B cell (primary cell): ENCODE measurements around the gene PSME1. TPM values are rescaled to one million over a fixed set of nuclear protein-coding genes. Genes with fewer than 3 reads are reported as not detected.
A peak's percentile ranks its signal among the peaks of the same experiment; 100 is the strongest.

Experiments used
- ATAC-seq: fragments of 200-7000 bp; cut with Tn5 transposase; one replicate; pipeline ENCODE4 v1.10.0; 2021; ENCODE audit warnings: low read depth, mild to moderate bottlenecking, moderate number of reproducible peaks, moderate library complexity
- CTCF ChIA-PET: fragments of 350-600 bp; sonication (Branson Sonifier 250); formaldehyde crosslinking; loops from one replicate; lab custom pipeline; 2021; ENCODE audit warnings: antibody characterized with exemption, inconsistent platforms; lab: Charles Lee
- POLR2A ChIA-PET: fragments of 350-600 bp; sonication (Branson Sonifier 250); formaldehyde crosslinking; loops from one replicate; lab custom pipeline; 2021; ENCODE audit warnings: antibody characterized with exemption; lab: Charles Lee
- DNase-seq: peaks from one replicate; pipeline ENCODE4 v3.0.0; 2013
- H2AFZ ChIP-seq: 2 replicates; pipeline ENCODE4 v1.6.1; 2012; ENCODE audit warnings: mild to moderate bottlenecking, low read depth, low read length; ENCODE audit not compliant: insufficient read depth, poor library complexity, severe bottlenecking
- H3K27ac ChIP-seq, 2 donors: 1 replicate in 1 of 2; 2 replicates in 1 of 2; pipeline ENCODE4 v1.5.1; 2012 to 2013; ENCODE audit warnings: low read length in 2 of 2, mild to moderate bottlenecking in 2 of 2, moderate library complexity in 1 of 2
- H3K27me3 ChIP-seq, 4 experiments: fragments of 200-600 bp in 1 of 4; sonication (generic) in 1 of 4; replicated peaks in 1 of 4; 1 replicate in 2 of 4; 2 replicates in 2 of 4; pipeline versions ENCODE4 v1.6.1 to v1.7.0; 2013 to 2016; ENCODE audit warnings: low read length in 3 of 4, mild to moderate bottlenecking in 2 of 4, mixed read lengths in 1 of 4, moderate library complexity in 1 of 4; ENCODE audit not compliant: insufficient read depth in 4 of 4, control insufficient read depth in 3 of 4; ENCODE audit errors: control extremely low read depth in 1 of 4
- H3K36me3 ChIP-seq, 2 experiments: replicated peaks in 1 of 2; 1 replicate in 1 of 2; 2 replicates in 1 of 2; pipeline versions ENCODE4 v1.6.1 to v1.7.1; 2013; ENCODE audit warnings: low read length in 1 of 2; ENCODE audit not compliant: insufficient read depth in 2 of 2, control insufficient read depth in 1 of 2; ENCODE audit errors: control extremely low read depth in 1 of 2, extremely low read depth in 1 of 2
- H3K4me1 ChIP-seq, 2 donors: fragments of 200-600 bp in 1 of 2; sonication (generic) in 1 of 2; 1 replicate in 1 of 2; 2 replicates in 1 of 2; pipeline versions ENCODE4 v1.5.1 to v1.6.1; 2013 to 2017; ENCODE audit warnings: low read length in 2 of 2; ENCODE audit not compliant: control insufficient read depth in 2 of 2, insufficient read depth in 2 of 2
- H3K4me2 ChIP-seq: replicated peaks from 2 replicates; pipeline ENCODE3; 2012; ENCODE audit warnings: mild to moderate bottlenecking, low read depth, low read length; ENCODE audit not compliant: poor library complexity, severe bottlenecking
- H3K4me3 ChIP-seq, 5 experiments: fragments of 200-600 bp in 1 of 5; sonication (generic) in 1 of 5; 1 replicate in 3 of 5; 2 replicates in 2 of 5; pipeline versions ENCODE4 v1.5.1 to v1.7.0; 2011 to 2016; ENCODE audit warnings: low read length in 4 of 5, mild to moderate bottlenecking in 4 of 5, low read depth in 2 of 5, control low read depth in 1 of 5, moderate library complexity in 1 of 5; ENCODE audit not compliant: insufficient read depth in 1 of 5; ENCODE audit errors: control extremely low read depth in 1 of 5, extremely low read depth in 1 of 5
- H3K79me2 ChIP-seq: fragments of 200-600 bp; sonication (generic); one replicate; pipeline ENCODE4 v1.6.0; 2016; ENCODE audit warnings: low read length; ENCODE audit not compliant: control insufficient read depth, insufficient read depth
- H3K9ac ChIP-seq: fragments of 200-600 bp; sonication (generic); 2 replicates; pipeline ENCODE4 v1.6.1; 2017; ENCODE audit warnings: mild to moderate bottlenecking, low read length, moderate library complexity
- H3K9me3 ChIP-seq, 3 donors: one replicate each; pipeline versions ENCODE4 v1.6.1 to v1.7.1; 2013; ENCODE audit warnings: low read length in 2 of 3; ENCODE audit not compliant: control insufficient read depth in 2 of 3, insufficient read depth in 1 of 3; ENCODE audit errors: control extremely low read depth in 1 of 3
- H4K20me1 ChIP-seq: 2 replicates; pipeline ENCODE4 v1.6.0; 2012; ENCODE audit warnings: mild to moderate bottlenecking, low read length; ENCODE audit not compliant: insufficient read depth, control insufficient read depth, poor library complexity, severe bottlenecking
- H3K27ac Mint-ChIP-seq: one replicate; pipeline ENCODE4 v1.8.0; 2021; ENCODE audit warnings: mixed read lengths
- H3K27me3 Mint-ChIP-seq: one replicate; pipeline ENCODE4 v1.8.0; 2021; ENCODE audit warnings: mixed read lengths
- H3K4me1 Mint-ChIP-seq: one replicate; pipeline ENCODE4 v1.8.0; 2021; ENCODE audit warnings: mixed read lengths
- H3K4me3 Mint-ChIP-seq: one replicate; pipeline ENCODE4 v1.8.0; 2021; ENCODE audit warnings: mixed read lengths
- H3K9me3 Mint-ChIP-seq: one replicate; pipeline ENCODE4 v1.8.0; 2022; ENCODE audit warnings: mixed read lengths; ENCODE audit not compliant: insufficient read depth
- EZH2 ChIP-seq: IDR thresholded peaks from 2 replicates; pipeline ENCODE4 v1.6.1; 2012; ENCODE audit warnings: borderline replicate concordance, low read depth, mild to moderate bottlenecking, moderate library complexity, low read length; ENCODE audit not compliant: insufficient read depth, poor library complexity, severe bottlenecking
- WGBS: methylation state at CpG from one replicate; pipeline ENCODE4 v1.1.5; 2013; ENCODE audit warnings: missing lambda C conversion rate; ENCODE audit not compliant: insufficient coverage; 5-methylcytosine and 5-hydroxymethylcytosine counted together
- intact Hi-C: fragments of 100-400 bp; cut with micrococcal nuclease; formaldehyde crosslinking; loops from one replicate; pipeline ENCODE4 v1.10.0; 2022
- polyA plus RNA-seq: library from polyadenylated mRNA; depleted of rRNA; stranded (reverse); fragments of >200 nt; gene quantifications from 2 replicates; pipeline ENCODE4 v1.2.3, GENCODE V29; 2012
- total RNA-seq, 2 donors: library from RNA; stranded (reverse); fragments of 120-200 nt in 1 of 2; gene quantifications; 1 replicate in 1 of 2; 2 replicates in 1 of 2; pipeline versions ENCODE4 v1.2.3 to v1.2.4, GENCODE V29; 2013 to 2022
- TF ChIP-seq, protein P1 (sequence below): fragments of 200-600 bp; IDR thresholded peaks from one replicate; pipeline ENCODE4 v1.8.0; 2022; ENCODE audit warnings: antibody characterized with exemption, mild to moderate bottlenecking

Gene PSME1
- total and polyA plus RNA-seq, 2 donors (not counting 1 experiment from before 2014, with no cell fraction given) = 237 to 257 TPM

DNA sequence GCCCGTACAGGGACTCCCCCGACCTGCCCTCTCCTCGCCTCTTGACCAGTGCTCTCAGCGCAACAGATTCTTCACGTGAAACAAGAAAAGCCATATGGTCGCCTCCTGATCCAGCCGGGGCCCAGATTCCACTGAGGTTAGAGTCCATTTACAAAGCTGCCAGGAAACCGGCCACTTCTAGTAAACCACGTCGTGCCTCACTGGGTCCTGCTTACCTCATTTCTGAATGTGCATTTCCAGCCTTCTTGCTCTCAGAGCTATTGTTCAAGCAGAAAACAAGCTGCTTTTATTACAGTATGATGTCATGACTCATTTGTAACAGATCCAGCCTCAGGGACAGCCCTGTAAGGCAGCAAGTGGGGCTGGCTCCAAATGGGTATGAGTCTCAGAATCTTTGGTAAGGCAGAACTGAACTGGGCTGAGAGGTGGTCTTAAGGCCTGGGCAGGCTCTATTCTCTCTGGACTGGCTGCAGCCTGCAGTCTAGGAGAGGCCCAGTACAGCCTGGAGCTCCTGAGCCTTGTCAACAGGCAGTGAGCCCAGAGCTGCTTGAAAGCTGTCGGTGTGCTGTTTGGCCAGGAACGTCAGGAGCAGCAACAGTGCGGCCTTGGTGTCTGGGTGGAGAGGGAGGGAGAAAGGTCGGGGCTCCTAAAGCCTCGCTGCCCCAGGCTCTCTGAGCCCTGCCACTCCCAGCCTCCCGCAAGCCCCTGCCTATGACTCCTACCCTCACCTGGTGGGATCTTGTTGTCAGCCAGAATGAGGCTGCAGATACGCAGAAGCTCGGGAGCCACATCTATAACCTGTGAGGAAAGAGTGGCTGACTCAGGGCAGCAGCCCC lies 44.2 kb downstream of the PSME1 start:
- peaks cover 8% of the 10 kb centered on the region for H3K4me1 Mint-ChIP-seq
- Histone ChIP-seq H4K20me1 (no peaks in the 10 kb centered on the region), H3K36me3 (peaks cover 3 to 72% of the 10 kb centered on the region in 2 experiments), H3K9me3 (no peaks in the 10 kb centered on the region), H3K4me3 (no peak overlapping the region), H3K4me2 (no peak overlapping the region), H2AFZ (no peak overlapping the region), H3K27ac (no peak overlapping the region), H3K9ac (no peak overlapping the region), H3K79me2 (peaks cover 5% of the 10 kb centered on the region), H3K27me3 (no peaks in the 10 kb centered on the region), H3K4me1 (no peaks in the 10 kb centered on the region)
- H3K4me3 Mint-ChIP-seq = no peak overlapping the region
- ATAC-seq (no peak), DNase-seq (no peak)
- ChIA-PET POLR2A (interaction anchor here (0.5 to 0.8 kb wide), 2 partner anchors 36 to 52 kb away, joined by 3 to 11 read pairs; partner anchors contain the start of genes GMPR2, MDP1 and NEDD8), CTCF (interaction anchor here (0.8 to 1.6 kb wide), 3 partner anchors 14 to 85 kb away, joined by 3 read pairs; partner anchors contain the start of gene PSME2)
- peak overlapping the region; percentile 38 for H3K27ac Mint-ChIP-seq
- intact Hi-C loops = no loop called here
- TF ChIP-seq EZH2 = no peak
- TF ChIP-seq, protein P1, sequence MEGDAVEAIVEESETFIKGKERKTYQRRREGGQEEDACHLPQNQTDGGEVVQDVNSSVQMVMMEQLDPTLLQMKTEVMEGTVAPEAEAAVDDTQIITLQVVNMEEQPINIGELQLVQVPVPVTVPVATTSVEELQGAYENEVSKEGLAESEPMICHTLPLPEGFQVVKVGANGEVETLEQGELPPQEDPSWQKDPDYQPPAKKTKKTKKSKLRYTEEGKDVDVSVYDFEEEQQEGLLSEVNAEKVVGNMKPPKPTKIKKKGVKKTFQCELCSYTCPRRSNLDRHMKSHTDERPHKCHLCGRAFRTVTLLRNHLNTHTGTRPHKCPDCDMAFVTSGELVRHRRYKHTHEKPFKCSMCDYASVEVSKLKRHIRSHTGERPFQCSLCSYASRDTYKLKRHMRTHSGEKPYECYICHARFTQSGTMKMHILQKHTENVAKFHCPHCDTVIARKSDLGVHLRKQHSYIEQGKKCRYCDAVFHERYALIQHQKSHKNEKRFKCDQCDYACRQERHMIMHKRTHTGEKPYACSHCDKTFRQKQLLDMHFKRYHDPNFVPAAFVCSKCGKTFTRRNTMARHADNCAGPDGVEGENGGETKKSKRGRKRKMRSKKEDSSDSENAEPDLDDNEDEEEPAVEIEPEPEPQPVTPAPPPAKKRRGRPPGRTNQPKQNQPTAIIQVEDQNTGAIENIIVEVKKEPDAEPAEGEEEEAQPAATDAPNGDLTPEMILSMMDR = no peak
- WGBS = 75% methylated on average over 14 of the region's 18 CpGs
- no peaks in the 10 kb centered on the region for H3K9me3 Mint-ChIP-seq
- no peaks in the 10 kb centered on the region for H3K27me3 Mint-ChIP-seq
